ENCODE measurements around the gene NCAM1. TPM values are rescaled to one million over a fixed set of nuclear protein-coding genes. Genes with fewer than 3 reads are reported as not detected.

NCAM1 gene
- total RNA-seq, 1 donor from 2014 or later: 27.3 TPM

GRCh38 chr11:113163291-113164030 is 202.2 kb downstream of the NCAM1 start:
- Mint-ChIP-seq H3K27me3 (no peaks in the 10 kb centered on the region), H3K27ac (no peak overlapping the region), H3K4me3 (ENCODE audit: low read depth) (no peak overlapping the region), H3K4me1 (ENCODE audit: low read depth) (peaks cover 16% of the 10 kb centered on the region), H3K9me3 (ENCODE audit: low read depth) (no peaks in the 10 kb centered on the region), H3K36me3 (ENCODE audit: insufficient read depth) (no peaks in the 10 kb centered on the region)
- no peak for TF ChIP-seq CTCF (IDR thresholded peaks at IDR 0.05; ENCODE audit: unreplicated experiment)
- DNase-seq (ENCODE audit: low spot score, unreplicated experiment): no peak

- no peak overlapping the region for H3K4me3 Mint-ChIP-seq (ENCODE audit: low read depth)
- no peak for DNase-seq (ENCODE audit: low spot score, unreplicated experiment)
- no peaks in the 10 kb centered on the region for H3K9me3 Mint-ChIP-seq (ENCODE audit: low read depth)
- no peak overlapping the region for H3K27ac Mint-ChIP-seq
- TF ChIP-seq CTCF (IDR thresholded peaks at IDR 0.05; ENCODE audit: unreplicated experiment): no peak
- peaks cover 23% of the 10 kb centered on the region for H3K4me1 Mint-ChIP-seq (ENCODE audit: low read depth)
- no peaks in the 10 kb centered on the region for H3K27me3 Mint-ChIP-seq
- no peaks in the 10 kb centered on the region for H3K36me3 Mint-ChIP-seq (ENCODE audit: insufficient read depth)
These were observed 205.1 kb downstream of the NCAM1 start for GRCh38 chr11:113166280-113166679.

GRCh38 chr11:113167599-113167998 is 206.4 kb downstream of the NCAM1 start:
- Mint-ChIP-seq H3K9me3 (ENCODE audit: low read depth) (no peaks in the 10 kb centered on the region), H3K36me3 (ENCODE audit: insufficient read depth) (no peaks in the 10 kb centered on the region), H3K27me3 (no peaks in the 10 kb centered on the region), H3K4me1 (ENCODE audit: low read depth) (peaks cover 17% of the 10 kb centered on the region), H3K4me3 (ENCODE audit: low read depth) (no peak overlapping the region), H3K27ac (no peak overlapping the region)
- TF ChIP-seq CTCF (IDR thresholded peaks at IDR 0.05; ENCODE audit: unreplicated experiment): no peak
- DNase-seq (ENCODE audit: low spot score, unreplicated experiment): no peak

GRCh38 chr11:113168354-113169342 is 207.4 kb downstream of the NCAM1 start:
- H3K4me3 Mint-ChIP-seq (ENCODE audit: low read depth): no peak overlapping the region

More at GRCh38 chr11:113168354-113169342, 207.4 kb downstream of the NCAM1 start:
- H3K27ac Mint-ChIP-seq: no peak overlapping the region
- no peak for TF ChIP-seq CTCF (IDR thresholded peaks at IDR 0.05; ENCODE audit: unreplicated experiment)
- H3K27me3 Mint-ChIP-seq: no peaks in the 10 kb centered on the region
- H3K9me3 Mint-ChIP-seq (ENCODE audit: low read depth): no peaks in the 10 kb centered on the region
- H3K36me3 Mint-ChIP-seq (ENCODE audit: insufficient read depth): no peaks in the 10 kb centered on the region
- no peak for DNase-seq (ENCODE audit: low spot score, unreplicated experiment)
- H3K4me1 Mint-ChIP-seq (ENCODE audit: low read depth): peaks cover 15% of the 10 kb centered on the region

Data from progenitor cell of endocrine pancreas (in vitro differentiated cells).